ENCODE results near the gene PRRC2A.

PRRC2A gene

DNA sequence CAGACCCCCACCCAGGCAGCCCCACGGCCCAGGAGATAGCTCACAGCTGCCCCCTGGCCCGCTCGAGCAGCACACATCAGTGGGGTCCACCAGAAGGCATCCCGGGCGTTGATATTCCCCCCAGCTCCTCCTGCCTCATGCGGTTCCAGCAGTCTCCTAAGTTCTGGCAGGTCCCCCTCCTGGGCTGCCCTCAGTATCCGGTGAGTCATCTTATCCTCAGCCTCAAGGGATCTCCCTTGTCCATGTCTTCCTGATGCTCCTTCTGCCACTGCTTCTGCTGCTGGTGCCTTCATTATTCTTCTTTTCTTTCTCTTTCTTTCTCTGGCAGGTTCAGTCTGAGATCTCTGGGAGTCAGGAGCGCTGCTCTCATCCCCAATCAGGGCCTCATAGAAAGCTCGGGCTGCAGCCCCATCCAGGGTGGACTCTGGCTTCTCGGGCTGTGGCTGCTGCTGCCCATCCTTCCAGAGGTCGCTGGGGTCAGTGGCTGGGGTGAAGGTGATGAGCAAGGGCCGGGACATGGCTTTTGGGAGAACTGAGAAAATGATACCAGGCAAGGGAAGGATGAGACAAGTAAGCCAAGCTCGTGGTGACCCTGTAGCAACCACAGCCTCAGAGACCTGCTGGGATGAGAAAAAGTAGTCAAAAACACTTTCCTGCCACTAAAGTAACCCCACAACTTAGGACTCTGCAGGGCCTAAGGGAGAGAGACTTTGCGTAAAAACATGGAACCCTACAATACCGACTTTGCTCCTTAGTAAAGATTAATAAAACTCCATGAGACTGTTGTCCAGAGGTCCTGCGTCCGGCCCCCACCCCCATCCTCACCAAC is 43.7 kb downstream of the PRRC2A start (continued):
- TF ChIP-seq, protein P1, sequence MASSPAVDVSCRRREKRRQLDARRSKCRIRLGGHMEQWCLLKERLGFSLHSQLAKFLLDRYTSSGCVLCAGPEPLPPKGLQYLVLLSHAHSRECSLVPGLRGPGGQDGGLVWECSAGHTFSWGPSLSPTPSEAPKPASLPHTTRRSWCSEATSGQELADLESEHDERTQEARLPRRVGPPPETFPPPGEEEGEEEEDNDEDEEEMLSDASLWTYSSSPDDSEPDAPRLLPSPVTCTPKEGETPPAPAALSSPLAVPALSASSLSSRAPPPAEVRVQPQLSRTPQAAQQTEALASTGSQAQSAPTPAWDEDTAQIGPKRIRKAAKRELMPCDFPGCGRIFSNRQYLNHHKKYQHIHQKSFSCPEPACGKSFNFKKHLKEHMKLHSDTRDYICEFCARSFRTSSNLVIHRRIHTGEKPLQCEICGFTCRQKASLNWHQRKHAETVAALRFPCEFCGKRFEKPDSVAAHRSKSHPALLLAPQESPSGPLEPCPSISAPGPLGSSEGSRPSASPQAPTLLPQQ (tag by site-specific recombination; IDR thresholded peaks at IDR 0.05), result peak; percentile 89
- TF ChIP-seq ZNF600 (tag by site-specific recombination; IDR thresholded peaks at IDR 0.05) (peak; percentile 60; the same call in 1 of the 2 replicates), ZNF660 (tag by site-specific recombination; IDR thresholded peaks at IDR 0.05) (no peak), ZIC2 (tag by site-specific recombination; IDR thresholded peaks at IDR 0.05) (peak; percentile 34; the same call in 1 of the 2 replicates), GLIS1 (tag by site-specific recombination; IDR thresholded peaks at IDR 0.05) (peak; percentile 70), KLF9 (tag by site-specific recombination; IDR thresholded peaks at IDR 0.05; ENCODE audit: low read depth) (0 out of 2 replicates have a peak, but pooled peaks have one; percentile 13), GLIS2 (tag by site-specific recombination; IDR thresholded peaks at IDR 0.05) (peak; percentile 37; the same call in 1 of the 2 replicates), ZNF16 (tag by site-specific recombination; IDR thresholded peaks at IDR 0.05; ENCODE audit: low read depth) (no peak), PRDM1 (tag by site-specific recombination; IDR thresholded peaks at IDR 0.05) (no peak), OSR2 (tag by site-specific recombination; IDR thresholded peaks at IDR 0.05) (peak; percentile 81), KLF8 (tag by site-specific recombination; IDR thresholded peaks at IDR 0.05) (peak; percentile 13; the same call in 1 of the 2 replicates), ZNF394 (tag by site-specific recombination; IDR thresholded peaks at IDR 0.05; ENCODE audit: borderline replicate concordance) (peak; percentile 82)
- TF ChIP-seq, protein P2, sequence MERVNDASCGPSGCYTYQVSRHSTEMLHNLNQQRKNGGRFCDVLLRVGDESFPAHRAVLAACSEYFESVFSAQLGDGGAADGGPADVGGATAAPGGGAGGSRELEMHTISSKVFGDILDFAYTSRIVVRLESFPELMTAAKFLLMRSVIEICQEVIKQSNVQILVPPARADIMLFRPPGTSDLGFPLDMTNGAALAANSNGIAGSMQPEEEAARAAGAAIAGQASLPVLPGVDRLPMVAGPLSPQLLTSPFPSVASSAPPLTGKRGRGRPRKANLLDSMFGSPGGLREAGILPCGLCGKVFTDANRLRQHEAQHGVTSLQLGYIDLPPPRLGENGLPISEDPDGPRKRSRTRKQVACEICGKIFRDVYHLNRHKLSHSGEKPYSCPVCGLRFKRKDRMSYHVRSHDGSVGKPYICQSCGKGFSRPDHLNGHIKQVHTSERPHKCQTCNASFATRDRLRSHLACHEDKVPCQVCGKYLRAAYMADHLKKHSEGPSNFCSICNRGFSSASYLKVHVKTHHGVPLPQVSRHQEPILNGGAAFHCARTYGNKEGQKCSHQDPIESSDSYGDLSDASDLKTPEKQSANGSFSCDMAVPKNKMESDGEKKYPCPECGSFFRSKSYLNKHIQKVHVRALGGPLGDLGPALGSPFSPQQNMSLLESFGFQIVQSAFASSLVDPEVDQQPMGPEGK (tag by site-specific recombination; IDR thresholded peaks at IDR 0.05), result peak; percentile 47; the same call in 1 of the 2 replicates
- TF ChIP-seq, protein P3, sequence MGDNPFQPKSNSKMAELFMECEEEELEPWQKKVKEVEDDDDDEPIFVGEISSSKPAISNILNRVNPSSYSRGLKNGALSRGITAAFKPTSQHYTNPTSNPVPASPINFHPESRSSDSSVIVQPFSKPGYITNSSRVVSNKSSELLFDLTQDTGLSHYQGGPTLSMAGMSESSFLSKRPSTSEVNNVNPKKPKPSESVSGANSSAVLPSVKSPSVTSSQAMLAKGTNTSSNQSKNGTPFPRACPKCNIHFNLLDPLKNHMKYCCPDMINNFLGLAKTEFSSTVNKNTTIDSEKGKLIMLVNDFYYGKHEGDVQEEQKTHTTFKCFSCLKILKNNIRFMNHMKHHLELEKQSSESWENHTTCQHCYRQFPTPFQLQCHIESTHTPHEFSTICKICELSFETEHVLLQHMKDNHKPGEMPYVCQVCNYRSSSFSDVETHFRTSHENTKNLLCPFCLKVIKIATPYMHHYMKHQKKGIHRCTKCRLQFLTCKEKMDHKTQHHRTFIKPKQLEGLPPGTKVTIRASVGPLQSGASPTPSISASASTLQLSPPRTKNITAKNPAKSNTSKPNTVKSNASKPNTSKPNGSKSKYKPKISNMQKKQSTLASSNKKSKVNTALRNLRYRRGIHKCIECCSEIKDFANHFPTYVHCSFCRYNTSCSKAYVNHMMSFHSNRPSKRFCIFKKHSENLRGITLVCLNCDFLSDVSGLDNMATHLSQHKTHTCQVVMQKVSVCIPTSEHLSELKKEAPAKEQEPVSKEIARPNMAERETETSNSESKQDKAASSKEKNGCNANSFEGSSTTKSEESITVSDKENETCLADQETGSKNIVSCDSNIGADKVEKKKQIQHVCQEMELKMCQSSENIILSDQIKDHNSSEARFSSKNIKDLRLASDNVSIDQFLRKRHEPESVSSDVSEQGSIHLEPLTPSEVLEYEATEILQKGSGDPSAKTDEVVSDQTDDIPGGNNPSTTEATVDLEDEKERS (tag by site-specific recombination; IDR thresholded peaks at IDR 0.05), result 0 out of 2 replicates have a peak, but pooled peaks have one; percentile 8
- TF ChIP-seq, protein P4, sequence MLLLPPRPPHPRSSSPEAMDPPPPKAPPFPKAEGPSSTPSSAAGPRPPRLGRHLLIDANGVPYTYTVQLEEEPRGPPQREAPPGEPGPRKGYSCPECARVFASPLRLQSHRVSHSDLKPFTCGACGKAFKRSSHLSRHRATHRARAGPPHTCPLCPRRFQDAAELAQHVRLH (tag by site-specific recombination; IDR thresholded peaks at IDR 0.05), result no peak
- TF ChIP-seq, protein P5, sequence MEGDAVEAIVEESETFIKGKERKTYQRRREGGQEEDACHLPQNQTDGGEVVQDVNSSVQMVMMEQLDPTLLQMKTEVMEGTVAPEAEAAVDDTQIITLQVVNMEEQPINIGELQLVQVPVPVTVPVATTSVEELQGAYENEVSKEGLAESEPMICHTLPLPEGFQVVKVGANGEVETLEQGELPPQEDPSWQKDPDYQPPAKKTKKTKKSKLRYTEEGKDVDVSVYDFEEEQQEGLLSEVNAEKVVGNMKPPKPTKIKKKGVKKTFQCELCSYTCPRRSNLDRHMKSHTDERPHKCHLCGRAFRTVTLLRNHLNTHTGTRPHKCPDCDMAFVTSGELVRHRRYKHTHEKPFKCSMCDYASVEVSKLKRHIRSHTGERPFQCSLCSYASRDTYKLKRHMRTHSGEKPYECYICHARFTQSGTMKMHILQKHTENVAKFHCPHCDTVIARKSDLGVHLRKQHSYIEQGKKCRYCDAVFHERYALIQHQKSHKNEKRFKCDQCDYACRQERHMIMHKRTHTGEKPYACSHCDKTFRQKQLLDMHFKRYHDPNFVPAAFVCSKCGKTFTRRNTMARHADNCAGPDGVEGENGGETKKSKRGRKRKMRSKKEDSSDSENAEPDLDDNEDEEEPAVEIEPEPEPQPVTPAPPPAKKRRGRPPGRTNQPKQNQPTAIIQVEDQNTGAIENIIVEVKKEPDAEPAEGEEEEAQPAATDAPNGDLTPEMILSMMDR (tag by site-specific recombination; IDR thresholded peaks at IDR 0.05), result peak; percentile 14; the same call in 1 of the 2 replicates
